Neural cell (in vitro differentiated cells): ENCODE measurements around the gene FXYD4.

ENCODE experiments used
- CTCF ChIP-seq: fragments of 450-650 bp; IDR thresholded peaks from 2 replicates; pipeline ENCODE4 v1.5.1; 2014; ENCODE audit warnings: antibody characterized with exemption, mild to moderate bottlenecking, moderate library complexity; ENCODE audit not compliant: poor library complexity, severe bottlenecking
- EP300 ChIP-seq: fragments of 450-650 bp; conservative IDR thresholded peaks from 2 replicates; pipeline ENCODE4 v1.6.1; 2014; ENCODE audit warnings: antibody characterized with exemption, mild to moderate bottlenecking, moderate library complexity; ENCODE audit not compliant: poor library complexity, severe bottlenecking
- EZH2 ChIP-seq: fragments of 200-600, 300-800 bp; shearing (Covaris generic), sonication (generic); IDR thresholded peaks from 2 replicates; pipeline ENCODE4 v1.6.1; 2014; ENCODE audit warnings: antibody characterized with exemption, low read length, borderline replicate concordance, mild to moderate bottlenecking; ENCODE audit not compliant: insufficient read depth, poor library complexity, severe bottlenecking
- POLR2AphosphoS5 ChIP-seq: IDR thresholded peaks from 2 replicates; pipeline ENCODE4 v1.6.1; 2012
- RAD21 ChIP-seq: fragments of 450-650 bp; conservative IDR thresholded peaks from 2 replicates; pipeline ENCODE4 v1.6.1; 2014; ENCODE audit warnings: antibody characterized with exemption, mild to moderate bottlenecking, moderate library complexity
- TAF1 ChIP-seq: IDR thresholded peaks from 2 replicates; pipeline ENCODE4 v1.6.1; 2012; ENCODE audit warnings: low read depth
- TF ChIP-seq, protein P1 (sequence below): IDR thresholded peaks from 2 replicates; pipeline ENCODE4 v1.6.1; 2012; ENCODE audit warnings: borderline replicate concordance

- TF ChIP-seq EP300 (no peak), CTCF (no peak), POLR2AphosphoS5 (no peak), EZH2 (no peak), RAD21 (no peak), TAF1 (no peak)
- TF ChIP-seq, protein P1, sequence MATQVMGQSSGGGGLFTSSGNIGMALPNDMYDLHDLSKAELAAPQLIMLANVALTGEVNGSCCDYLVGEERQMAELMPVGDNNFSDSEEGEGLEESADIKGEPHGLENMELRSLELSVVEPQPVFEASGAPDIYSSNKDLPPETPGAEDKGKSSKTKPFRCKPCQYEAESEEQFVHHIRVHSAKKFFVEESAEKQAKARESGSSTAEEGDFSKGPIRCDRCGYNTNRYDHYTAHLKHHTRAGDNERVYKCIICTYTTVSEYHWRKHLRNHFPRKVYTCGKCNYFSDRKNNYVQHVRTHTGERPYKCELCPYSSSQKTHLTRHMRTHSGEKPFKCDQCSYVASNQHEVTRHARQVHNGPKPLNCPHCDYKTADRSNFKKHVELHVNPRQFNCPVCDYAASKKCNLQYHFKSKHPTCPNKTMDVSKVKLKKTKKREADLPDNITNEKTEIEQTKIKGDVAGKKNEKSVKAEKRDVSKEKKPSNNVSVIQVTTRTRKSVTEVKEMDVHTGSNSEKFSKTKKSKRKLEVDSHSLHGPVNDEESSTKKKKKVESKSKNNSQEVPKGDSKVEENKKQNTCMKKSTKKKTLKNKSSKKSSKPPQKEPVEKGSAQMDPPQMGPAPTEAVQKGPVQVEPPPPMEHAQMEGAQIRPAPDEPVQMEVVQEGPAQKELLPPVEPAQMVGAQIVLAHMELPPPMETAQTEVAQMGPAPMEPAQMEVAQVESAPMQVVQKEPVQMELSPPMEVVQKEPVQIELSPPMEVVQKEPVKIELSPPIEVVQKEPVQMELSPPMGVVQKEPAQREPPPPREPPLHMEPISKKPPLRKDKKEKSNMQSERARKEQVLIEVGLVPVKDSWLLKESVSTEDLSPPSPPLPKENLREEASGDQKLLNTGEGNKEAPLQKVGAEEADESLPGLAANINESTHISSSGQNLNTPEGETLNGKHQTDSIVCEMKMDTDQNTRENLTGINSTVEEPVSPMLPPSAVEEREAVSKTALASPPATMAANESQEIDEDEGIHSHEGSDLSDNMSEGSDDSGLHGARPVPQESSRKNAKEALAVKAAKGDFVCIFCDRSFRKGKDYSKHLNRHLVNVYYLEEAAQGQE = no peak
Observed at GRCh38 chr10:43401627-43402026, 30.2 kb downstream of the FXYD4 start.
